H1 (cell line): ENCODE measurements around the gene SGCD. TPM values are rescaled to one million over a fixed set of nuclear protein-coding genes. Genes with fewer than 3 reads are reported as not detected.

ENCODE experiments used
- CTCF ChIA-PET: fragments of 300-600 bp; sonication (Branson Sonifier 250); formaldehyde crosslinking; loops from one replicate; lab custom pipeline; 2021; ENCODE audit not compliant: partially characterized antibody; lab: Charles Lee
- POLR2A ChIA-PET: fragments of 300-600 bp; sonication (Branson Sonifier 250); formaldehyde crosslinking; loops from one replicate; lab custom pipeline; 2021; ENCODE audit warnings: inconsistent platforms; ENCODE audit not compliant: partially characterized antibody; lab: Charles Lee
- DNase-seq, 2 experiments: peaks; one replicate each; pipeline versions ENCODE4 v3.0.0 to v3.0.0-alpha.2; 2010 to 2022; ENCODE audit warnings: low spot score in 2 of 2, low read depth in 1 of 2, mixed read lengths in 1 of 2
- FAIRE-seq: peaks from 2 replicates; lab custom pipeline; 2011; peaks lifted over from hg19 to GRCh38; lab: Jason Lieb, UNC
- H2AFZ ChIP-seq: 2 replicates; pipeline ENCODE4 v1.8.1; 2012; ENCODE audit warnings: low read length, inconsistent platforms
- H2AK5ac ChIP-seq: 2 replicates; pipeline ENCODE4 v1.6.1; 2013; ENCODE audit warnings: low read depth, low read length
- H2BK120ac ChIP-seq: replicated peaks from 2 replicates; pipeline ENCODE3; 2013; ENCODE audit warnings: low read depth, low read length, inconsistent platforms
- H2BK12ac ChIP-seq: 2 replicates; pipeline ENCODE4 v1.6.1; 2013; ENCODE audit warnings: low read depth, low read length
- H2BK15ac ChIP-seq: 2 replicates; pipeline ENCODE4 v1.6.1; 2013; ENCODE audit warnings: low read length
- H2BK20ac ChIP-seq: 2 replicates; pipeline ENCODE4 v1.6.1; 2013; ENCODE audit warnings: low read length
- H2BK5ac ChIP-seq: 2 replicates; pipeline ENCODE4 v1.6.1; 2013; ENCODE audit warnings: low read depth, low read length
- H3K14ac ChIP-seq: 2 replicates; pipeline ENCODE4 v1.6.1; 2013; ENCODE audit warnings: inconsistent platforms; ENCODE audit not compliant: insufficient read length
- H3K18ac ChIP-seq: 2 replicates; pipeline ENCODE4 v1.6.1; 2013; ENCODE audit warnings: low read length; ENCODE audit errors: extremely low read depth
- H3K23ac ChIP-seq: 2 replicates; pipeline ENCODE4 v1.6.1; 2013; ENCODE audit warnings: inconsistent platforms; ENCODE audit not compliant: insufficient read length
- H3K23me2 ChIP-seq: 2 replicates; pipeline ENCODE4 v1.6.1; 2013; ENCODE audit warnings: low read depth, low read length
- H3K27ac ChIP-seq: 2 replicates; pipeline ENCODE4 v1.6.1; 2011; ENCODE audit warnings: low read depth, low read length, inconsistent platforms
- H3K27me3 ChIP-seq, 4 experiments: replicated peaks in 1 of 4; 1 replicate in 1 of 4; 2 replicates in 3 of 4; pipeline versions ENCODE4 v1.6.1 to v1.8.1; 2011 to 2013; ENCODE audit warnings: low read length in 3 of 4, mild to moderate bottlenecking in 3 of 4, inconsistent platforms in 2 of 4, mixed read lengths in 2 of 4, moderate library complexity in 1 of 4; ENCODE audit not compliant: control insufficient read depth in 3 of 4, insufficient read depth in 3 of 4; ENCODE audit errors: extremely low read depth in 1 of 4
- H3K36me3 ChIP-seq, 4 experiments: 2 replicates each; pipeline versions ENCODE4 v1.6.1 to v1.8.1; 2011 to 2013; ENCODE audit warnings: mild to moderate bottlenecking in 4 of 4, low read length in 3 of 4, moderate library complexity in 2 of 4, control low read depth in 1 of 4, inconsistent platforms in 1 of 4; ENCODE audit not compliant: insufficient read depth in 4 of 4, control insufficient read depth in 2 of 4
- H3K4ac ChIP-seq: replicated peaks from 2 replicates; pipeline ENCODE3; 2013; ENCODE audit warnings: low read length, low read depth, mixed read lengths, inconsistent platforms; ENCODE audit not compliant: insufficient read length
- H3K4me1 ChIP-seq, 4 experiments: replicated peaks in 1 of 4; 1 replicate in 1 of 4; 2 replicates in 3 of 4; pipeline versions ENCODE4 v1.6.1 to v1.8.1; 2011 to 2013; ENCODE audit warnings: low read length in 3 of 4, inconsistent platforms in 2 of 4, mixed read lengths in 1 of 4; ENCODE audit not compliant: insufficient read depth in 4 of 4, control insufficient read depth in 3 of 4
- H3K4me2 ChIP-seq, 2 experiments: 2 replicates each; pipeline versions ENCODE4 v1.6.1 to v1.8.1; 2011 to 2013; ENCODE audit warnings: low read depth in 2 of 2, low read length in 2 of 2, control low read depth in 1 of 2, inconsistent platforms in 1 of 2, mild to moderate bottlenecking in 1 of 2; ENCODE audit not compliant: insufficient read depth in 1 of 2
- H3K4me3 ChIP-seq, 4 experiments: fragments of 200-600, 300-600 bp in 1 of 4; sonication (generic), shearing (Covaris generic), sonication (Bioruptor Twin) in 1 of 4; 2 replicates each; pipeline versions ENCODE4 v1.5.1 to v1.8.1; 2011 to 2016; ENCODE audit warnings: low read length in 4 of 4, low read depth in 3 of 4, control low read depth in 2 of 4, inconsistent platforms in 2 of 4, mild to moderate bottlenecking in 2 of 4, mixed read lengths in 1 of 4, moderate library complexity in 1 of 4; ENCODE audit not compliant: insufficient read depth in 2 of 4; ENCODE audit errors: extremely low read depth in 1 of 4
- H3K56ac ChIP-seq: replicated peaks from 2 replicates; pipeline ENCODE3; 2013; ENCODE audit warnings: low read depth, mild to moderate bottlenecking, mixed read lengths, low read length, inconsistent platforms; ENCODE audit not compliant: insufficient read length
- H3K79me1 ChIP-seq: 2 replicates; pipeline ENCODE4 v1.6.1; 2013; ENCODE audit warnings: low read depth, low read length, control low read depth
- H3K79me2 ChIP-seq, 2 experiments: 2 replicates each; pipeline versions ENCODE4 v1.6.1 to v1.8.1; 2012 to 2013; ENCODE audit warnings: low read length in 2 of 2, mild to moderate bottlenecking in 2 of 2, inconsistent platforms in 1 of 2; ENCODE audit not compliant: insufficient read depth in 2 of 2, control insufficient read depth in 1 of 2
- H3K9ac ChIP-seq, 4 experiments: replicated peaks in 1 of 4; 1 replicate in 1 of 4; 2 replicates in 3 of 4; pipeline versions ENCODE4 v1.6.1 to v1.8.1; 2011 to 2013; ENCODE audit warnings: low read depth in 3 of 4, low read length in 3 of 4, control low read depth in 2 of 4, mild to moderate bottlenecking in 2 of 4, moderate library complexity in 2 of 4, inconsistent platforms in 1 of 4; ENCODE audit errors: extremely low read depth in 1 of 4
- H3K9me3 ChIP-seq, 2 experiments: 2 replicates each; pipeline versions ENCODE4 v1.6.1 to v1.8.1; 2012 to 2013; ENCODE audit warnings: mild to moderate bottlenecking in 2 of 2, moderate library complexity in 2 of 2, control low read depth in 1 of 2, inconsistent platforms in 1 of 2, low read depth in 1 of 2, low read length in 1 of 2, mixed read lengths in 1 of 2; ENCODE audit not compliant: insufficient read depth in 2 of 2
- H4K20me1 ChIP-seq, 2 experiments: replicated peaks in 1 of 2; 2 replicates each; pipeline versions ENCODE3 to v1.8.1; 2011 to 2013; ENCODE audit warnings: inconsistent platforms in 2 of 2, low read length in 2 of 2, mild to moderate bottlenecking in 1 of 2; ENCODE audit not compliant: insufficient read depth in 2 of 2, control insufficient read depth in 1 of 2
- H4K5ac ChIP-seq: 2 replicates; pipeline ENCODE4 v1.6.1; 2013; ENCODE audit warnings: low read length, low read depth, mixed read lengths, inconsistent platforms; ENCODE audit not compliant: insufficient read length
- H4K8ac ChIP-seq: 2 replicates; pipeline ENCODE4 v1.8.0; 2013; ENCODE audit warnings: mild to moderate bottlenecking, moderate library complexity, low read length, inconsistent platforms; ENCODE audit not compliant: insufficient read depth; ENCODE audit errors: extremely low read depth
- H4K91ac ChIP-seq: replicated peaks from 2 replicates; pipeline ENCODE3; 2013; ENCODE audit warnings: low read length, mixed read lengths, inconsistent platforms; ENCODE audit not compliant: insufficient read length
- BCL11A ChIP-seq, 2 experiments: IDR thresholded peaks; one replicate each; pipeline ENCODE4 v1.6.1; 2011; ENCODE audit warnings: low read depth in 2 of 2, low read length in 2 of 2, mild to moderate bottlenecking in 2 of 2
- CBX8 ChIP-seq: fragments of 300-800, 300-1000 bp; sonication (generic); IDR thresholded peaks from 2 replicates; pipeline ENCODE4 v1.7.1; 2016; ENCODE audit warnings: low read depth, low read length, borderline replicate concordance
- CHD2 ChIP-seq: IDR thresholded peaks from 2 replicates; pipeline ENCODE4 v1.6.1; 2012; ENCODE audit warnings: low read length, improper control_type of control experiment
- EP300 ChIP-seq, 2 experiments: IDR thresholded peaks; 1 replicate in 1 of 2; 2 replicates in 1 of 2; pipeline ENCODE4 v1.6.1; 2011 to 2012; ENCODE audit warnings: low read depth in 2 of 2, low read length in 2 of 2, mild to moderate bottlenecking in 2 of 2, borderline replicate concordance in 1 of 2, inconsistent platforms in 1 of 2, moderate library complexity in 1 of 2
- GTF2F1 ChIP-seq: IDR thresholded peaks from 2 replicates; pipeline ENCODE4 v1.6.1; 2012; ENCODE audit warnings: low read depth, low read length, improper control_type of control experiment, borderline replicate concordance
- HDAC6 ChIP-seq: IDR thresholded peaks from one replicate; pipeline ENCODE4 v1.7.1; 2012; ENCODE audit warnings: low read depth, mild to moderate bottlenecking, inconsistent platforms, low read length, moderate library complexity
- JUN ChIP-seq: IDR thresholded peaks from 2 replicates; pipeline ENCODE4 v1.6.1; 2011; ENCODE audit warnings: low read depth, mild to moderate bottlenecking, improper control_type of control experiment, low read length
- KDM4A ChIP-seq: IDR thresholded peaks from one replicate; pipeline ENCODE4 v1.7.1; 2012; ENCODE audit warnings: low read depth, mild to moderate bottlenecking, moderate library complexity, low read length, inconsistent platforms; ENCODE audit not compliant: severe bottlenecking
- RFX5 ChIP-seq: IDR thresholded peaks from 2 replicates; pipeline ENCODE4 v1.6.1; 2011; ENCODE audit warnings: low read depth, low read length, improper control_type of control experiment, borderline replicate concordance
- RXRA ChIP-seq: IDR thresholded peaks from 2 replicates; pipeline ENCODE4 v1.6.1; 2011; ENCODE audit warnings: low read depth, mild to moderate bottlenecking, low read length, moderate library complexity; ENCODE audit not compliant: insufficient read depth
- SAP30 ChIP-seq: fragments of 300-600 bp; sonication (generic); IDR thresholded peaks from 2 replicates; pipeline ENCODE4 v1.7.1; 2012; ENCODE audit warnings: low read length, moderate library complexity, mild to moderate bottlenecking, inconsistent platforms; ENCODE audit not compliant: insufficient read depth, insufficient replicate concordance
- SIRT6 ChIP-seq: IDR thresholded peaks from one replicate; pipeline ENCODE4 v1.7.1; 2012; ENCODE audit warnings: low read length, inconsistent platforms
- TCF12 ChIP-seq: IDR thresholded peaks from 2 replicates; pipeline ENCODE4 v1.6.1; 2011; ENCODE audit warnings: low read depth, mild to moderate bottlenecking, low read length
- whole genome bisulfite sequencing, 2 experiments: shearing (Covaris generic) in 1 of 2; methylation state at CpG; one replicate each; pipeline versions ENCODE4 v1.1.6 to v1.1.7; 2013 to 2015; ENCODE audit warnings: low lambda C conversion rate in 2 of 2, mixed read lengths in 2 of 2, inconsistent platforms in 1 of 2, low coverage in 1 of 2, missing lambda C conversion rate in 1 of 2; ENCODE audit not compliant: insufficient replicate concordance in 2 of 2, insufficient coverage in 1 of 2, insufficient read length in 1 of 2; ENCODE audit errors: extremely low coverage in 1 of 2, missing lambda C conversion rate in 1 of 2; 5-methylcytosine and 5-hydroxymethylcytosine counted together
- polyA plus RNA-seq, 7 experiments: library from polyadenylated mRNA; depleted of rRNA in 3 of 7; stranded (reverse) in 5 of 7; unstranded in 2 of 7; fragments of >200 nt in 5 of 7; fragments of 200-250 nt in 2 of 7; gene quantifications; 1 replicate in 5 of 7; 2 replicates in 1 of 7; 4 replicates in 1 of 7; pipeline versions ENCODE4 v1.2.1 to v1.2.3, GENCODE V29; 2011 to 2013; ENCODE audit warnings: missing spikeins in 2 of 7, mixed read lengths in 2 of 7
- total RNA-seq: library from RNA; stranded (reverse); fragmentation: NEBNext Ultra II Directional; extraction: Animal tissue kit (Norgen Biotek cat#: 25700); gene quantifications from 2 replicates; pipeline ENCODE4 v1.2.1, GENCODE V29; 2021
- TF ChIP-seq, protein P1 (sequence below): IDR thresholded peaks from 2 replicates; pipeline ENCODE4 v1.6.1; 2012; ENCODE audit warnings: inconsistent platforms

SGCD gene
- total and polyA plus RNA-seq, 2 of the 8 experiments (the other 6 are each of a cell fraction or from before 2014, with no cell fraction given) = 0.04 to 0.08 TPM

DNA sequence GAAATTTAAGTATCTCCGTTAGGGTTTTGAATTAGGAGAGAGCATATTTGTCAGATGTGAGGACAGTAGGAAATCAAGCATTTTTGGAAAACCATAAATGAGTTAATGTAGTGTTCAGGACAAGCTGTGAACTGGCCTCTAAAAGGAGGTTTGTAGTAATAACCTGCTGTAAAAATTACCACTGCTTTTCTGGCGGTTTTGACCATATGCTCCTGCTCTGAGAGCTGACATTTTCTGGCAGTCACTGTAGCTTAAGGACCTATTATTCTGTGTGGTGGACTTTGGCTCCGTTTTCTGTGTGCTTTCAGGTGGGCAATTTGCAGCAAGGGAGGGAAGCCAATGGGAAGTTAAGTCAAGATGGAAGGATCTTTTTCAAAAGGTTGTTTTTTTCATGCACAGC lies 111.1 kb downstream of the SGCD start:
- no peak overlapping the region for H3K14ac ChIP-seq
- CTCF ChIA-PET = interaction anchor here (1.5 to 1.8 kb wide), 2 partner anchors 10 to 13 kb away, joined by 4 read pairs; no protein-coding TSS in a partner anchor
- TF ChIP-seq RFX5 = no peak
- no peak for TF ChIP-seq EP300 (IDR thresholded peaks at IDR 0.05; ENCODE audit: borderline replicate concordance in 1 of 2, low read depth in 2 of 2, low read length in 2 of 2)
- no peak for TF ChIP-seq GTF2F1
- no peak for TF ChIP-seq CHD2
- no peak for TF ChIP-seq SIRT6
- no peak for TF ChIP-seq RXRA
- TF ChIP-seq CBX8 = no peak
- TF ChIP-seq BCL11A (IDR thresholded peaks at IDR 0.05; ENCODE audit: low read depth in 2 of 2, low read length in 2 of 2) = no peak
- TF ChIP-seq HDAC6 = no peak
- TF ChIP-seq, protein P1, sequence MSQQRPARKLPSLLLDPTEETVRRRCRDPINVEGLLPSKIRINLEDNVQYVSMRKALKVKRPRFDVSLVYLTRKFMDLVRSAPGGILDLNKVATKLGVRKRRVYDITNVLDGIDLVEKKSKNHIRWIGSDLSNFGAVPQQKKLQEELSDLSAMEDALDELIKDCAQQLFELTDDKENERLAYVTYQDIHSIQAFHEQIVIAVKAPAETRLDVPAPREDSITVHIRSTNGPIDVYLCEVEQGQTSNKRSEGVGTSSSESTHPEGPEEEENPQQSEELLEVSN = no peak
- no peak for TF ChIP-seq TCF12
- no peak for TF ChIP-seq JUN
- no peak for TF ChIP-seq KDM4A
- TF ChIP-seq SAP30 = no peak

More for the DNA sequence above, 111.1 kb downstream of the SGCD start:
- H4K91ac ChIP-seq = no peak overlapping the region
- no peak overlapping the region for H3K4ac ChIP-seq
- no peak overlapping the region for H3K27ac ChIP-seq
- H3K36me3 ChIP-seq = no peaks in the 10 kb centered on the region
- H2AK5ac ChIP-seq = no peak overlapping the region
- H2BK5ac ChIP-seq = no peak overlapping the region
- no peak overlapping the region for H4K8ac ChIP-seq
- 84% methylated on average over 3 of the region's 3 CpGs; no CpG with 5 or more reads in 1 of the 2 experiments for WGBS, 2 experiments
- no peak overlapping the region for H3K23ac ChIP-seq
- H4K20me1 ChIP-seq = no peaks in the 10 kb centered on the region
- no peak overlapping the region for H2BK20ac ChIP-seq
- H3K4me3 ChIP-seq = no peak overlapping the region
- no peak for FAIRE-seq
- no peaks in the 10 kb centered on the region for H3K4me1 ChIP-seq
- no peak overlapping the region for H2BK15ac ChIP-seq
- no peaks in the 10 kb centered on the region for H3K23me2 ChIP-seq
- no peak overlapping the region for H2BK120ac ChIP-seq
- no peak overlapping the region for H2BK12ac ChIP-seq
- POLR2A ChIA-PET = no interaction called here
- no peaks in the 10 kb centered on the region for H3K27me3 ChIP-seq
- H3K56ac ChIP-seq = no peak overlapping the region
- no peak overlapping the region for H2AFZ ChIP-seq
- H3K4me2 ChIP-seq = no peak overlapping the region
- H4K5ac ChIP-seq = no peak overlapping the region
- H3K18ac ChIP-seq = no peak overlapping the region
- H3K9ac ChIP-seq = no peak overlapping the region
- H3K9me3 ChIP-seq = no peaks in the 10 kb centered on the region
- DNase-seq = no peak
- H3K79me2 ChIP-seq = no peaks in the 10 kb centered on the region
- H3K79me1 ChIP-seq = no peaks in the 10 kb centered on the region
